Tibial nerve (tissue), 4 donors: ENCODE results near the gene SYT5.

Source experiments
- EP300 ChIP-seq, 2 donors: sonication (generic); formaldehyde crosslinking; IDR thresholded peaks; one replicate each; pipeline ENCODE4 v1.6.1; 2017; ENCODE audit warnings: antibody characterized with exemption in 2 of 2, mild to moderate bottlenecking in 1 of 2
- TF ChIP-seq, protein P1 (sequence below), 5 experiments: fragments of 200-600 bp in 3 of 5; fragments of 450-650 bp in 2 of 5; sonication (generic) in 3 of 5; IDR thresholded peaks; one replicate each; pipeline ENCODE4 v1.5.1; 2016 to 2019; ENCODE audit warnings: antibody characterized with exemption in 5 of 5, mild to moderate bottlenecking in 3 of 5, moderate library complexity in 2 of 5

DNA sequence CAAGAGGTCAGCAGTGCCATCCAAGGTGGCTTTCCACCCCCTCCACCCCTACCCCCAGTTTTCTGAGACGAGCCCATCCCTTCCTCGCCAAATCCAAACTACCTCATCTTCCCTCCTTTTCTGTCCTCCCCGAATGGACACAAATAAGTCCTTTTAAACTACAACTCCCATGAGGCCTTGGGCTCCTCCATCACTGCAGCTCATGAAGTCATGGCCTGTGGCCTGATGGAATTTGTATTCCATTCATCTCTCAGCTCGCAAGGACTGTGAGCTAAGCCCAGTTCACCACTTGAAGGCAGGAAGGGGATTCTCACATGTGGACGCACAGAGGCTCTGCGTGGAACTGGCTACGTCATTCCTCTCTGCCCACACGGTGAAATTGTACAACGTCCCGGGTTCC lies 16.7 kb upstream of the SYT5 start:
- TF ChIP-seq, protein P1, sequence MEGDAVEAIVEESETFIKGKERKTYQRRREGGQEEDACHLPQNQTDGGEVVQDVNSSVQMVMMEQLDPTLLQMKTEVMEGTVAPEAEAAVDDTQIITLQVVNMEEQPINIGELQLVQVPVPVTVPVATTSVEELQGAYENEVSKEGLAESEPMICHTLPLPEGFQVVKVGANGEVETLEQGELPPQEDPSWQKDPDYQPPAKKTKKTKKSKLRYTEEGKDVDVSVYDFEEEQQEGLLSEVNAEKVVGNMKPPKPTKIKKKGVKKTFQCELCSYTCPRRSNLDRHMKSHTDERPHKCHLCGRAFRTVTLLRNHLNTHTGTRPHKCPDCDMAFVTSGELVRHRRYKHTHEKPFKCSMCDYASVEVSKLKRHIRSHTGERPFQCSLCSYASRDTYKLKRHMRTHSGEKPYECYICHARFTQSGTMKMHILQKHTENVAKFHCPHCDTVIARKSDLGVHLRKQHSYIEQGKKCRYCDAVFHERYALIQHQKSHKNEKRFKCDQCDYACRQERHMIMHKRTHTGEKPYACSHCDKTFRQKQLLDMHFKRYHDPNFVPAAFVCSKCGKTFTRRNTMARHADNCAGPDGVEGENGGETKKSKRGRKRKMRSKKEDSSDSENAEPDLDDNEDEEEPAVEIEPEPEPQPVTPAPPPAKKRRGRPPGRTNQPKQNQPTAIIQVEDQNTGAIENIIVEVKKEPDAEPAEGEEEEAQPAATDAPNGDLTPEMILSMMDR (IDR thresholded peaks at IDR 0.05), result no peak
- no peak for TF ChIP-seq EP300 (IDR thresholded peaks at IDR 0.05)
